Bronchial epithelial cell (primary cell): Measurements from ENCODE around the gene ZKSCAN3. TPM values are rescaled to one million over a fixed set of nuclear protein-coding genes. Genes with fewer than 3 reads are reported as not detected.

Source experiments
- DNase-seq: peaks from one replicate; pipeline ENCODE4 v3.0.0-alpha.2; 2010; ENCODE audit warnings: low read depth
- FAIRE-seq: peaks from 2 replicates; lab custom pipeline; 2011; peaks lifted over from hg19 to GRCh38; lab: Jason Lieb, UNC
- H3K27me3 ChIP-seq: 2 replicates; pipeline ENCODE4 v1.5.1; 2011; ENCODE audit warnings: low read length; ENCODE audit not compliant: control insufficient read depth, insufficient read depth
- H3K36me3 ChIP-seq: 2 replicates; pipeline ENCODE4 v1.5.1; 2011; ENCODE audit warnings: low read length; ENCODE audit not compliant: control insufficient read depth, insufficient read depth
- H3K4me3 ChIP-seq: 2 replicates; pipeline ENCODE4 v1.5.1; 2011; ENCODE audit warnings: mild to moderate bottlenecking, low read depth, low read length, control low read depth
- CTCF ChIP-seq: IDR thresholded peaks from 2 replicates; pipeline ENCODE4 v1.5.1; 2011; ENCODE audit warnings: mild to moderate bottlenecking, moderate library complexity, low read length, control low read depth, inconsistent platforms; ENCODE audit not compliant: insufficient read depth, severe bottlenecking
- total RNA-seq: library from RNA; depleted of rRNA; stranded (reverse); fragments of >200 nt; gene quantifications from 2 replicates; pipeline ENCODE4 v1.2.1, GENCODE V29; 2014

ZKSCAN3 gene
- total RNA-seq, 1 donor from 2014 or later = 3.2 TPM

- FAIRE-seq (no peak), DNase-seq (no peak)
- Histone ChIP-seq H3K27me3 (peaks cover 2% of the 10 kb centered on the region), H3K36me3 (no peaks in the 10 kb centered on the region), H3K4me3 (no peak overlapping the region)
- TF ChIP-seq CTCF = no peak
Measured at GRCh38 chr6:28413681-28414080, 63.9 kb downstream of the ZKSCAN3 start.

Other genes with a start within 250 kb of the ZKSCAN3 start
- 9.5 and 11.1 TPM in 2 replicates for gene ZSCAN16, start 225.3 kb upstream of the ZKSCAN3 start, total RNA-seq
- 6.4 and 9.7 TPM in 2 replicates for gene ZKSCAN8, start 208.1 kb upstream of the ZKSCAN3 start, total RNA-seq
- gene ZSCAN9, start 124.7 kb upstream of the ZKSCAN3 start, total RNA-seq = 12.1 and 14.3 TPM in 2 replicates
- 4.9 and 5.5 TPM in 2 replicates for gene ZKSCAN4, start 97.7 kb upstream of the ZKSCAN3 start, total RNA-seq
- 0.79 and 1.2 TPM in 2 replicates for gene NKAPL, start 90.7 kb upstream of the ZKSCAN3 start, total RNA-seq
- 4.9 and 8.7 TPM in 2 replicates for gene ZSCAN26, start 82.8 kb upstream of the ZKSCAN3 start, total RNA-seq
- 1.8 and 2.4 TPM in 2 replicates for gene PGBD1, start 68.4 kb upstream of the ZKSCAN3 start, total RNA-seq
- gene ZSCAN31, start 13.8 kb upstream of the ZKSCAN3 start, total RNA-seq = 12.1 and 41.9 TPM in 2 replicates
- 4.7 and 6.8 TPM in 2 replicates for gene ZSCAN12, start 49.8 kb downstream of the ZKSCAN3 start, total RNA-seq
- gene ZSCAN23, start 93.5 kb downstream of the ZKSCAN3 start, total RNA-seq = 2.4 and 2.8 TPM in 2 replicates
- gene GPX6, start 165.8 kb downstream of the ZKSCAN3 start, total RNA-seq = not detected in 2 replicates
- not detected in 2 replicates for gene GPX5, start 175.9 kb downstream of the ZKSCAN3 start, total RNA-seq